GM18505 (cell line): ENCODE measurements around the gene ZSCAN21.

Experiments
- ATAC-seq: cut with Tn5 transposase; IDR thresholded peaks from one replicate; pipeline ENCODE4 v1.9.1; 2021; ENCODE audit not compliant: unreplicated experiment
- POLR2A ChIP-seq: IDR thresholded peaks from 4 replicates; pipeline ENCODE4 v1.6.1; 2011; ENCODE audit warnings: borderline replicate concordance; ENCODE audit not compliant: insufficient read depth, insufficient read length; ENCODE audit errors: extremely low read depth

ZSCAN21 gene

GRCh38 chr7:100071018-100071723, 21.6 kb downstream of the ZSCAN21 start:
- ATAC-seq: no peak
- no peak for TF ChIP-seq POLR2A

- TF ChIP-seq POLR2A: no peak
Observed at GRCh38 chr7:100072462-100072861, 22.9 kb downstream of the ZSCAN21 start.

GRCh38 chr7:100074841-100075240, 25.3 kb downstream of the ZSCAN21 start:
- no peak for TF ChIP-seq POLR2A
- ATAC-seq: no peak

More at GRCh38 chr7:100072462-100072861, 22.9 kb downstream of the ZSCAN21 start:
- no peak for ATAC-seq

- no peak for ATAC-seq
- TF ChIP-seq POLR2A: no peak
Observed at GRCh38 chr7:100075418-100075817, 25.8 kb downstream of the ZSCAN21 start.

GRCh38 chr7:100077205-100077604, 27.6 kb downstream of the ZSCAN21 start:
- TF ChIP-seq POLR2A: no peak
- no peak for ATAC-seq

GRCh38 chr7:100079024-100079560, 29.5 kb downstream of the ZSCAN21 start:
- TF ChIP-seq POLR2A: no peak
- no peak for ATAC-seq

GRCh38 chr7:100080907-100081534, 31.4 kb downstream of the ZSCAN21 start:
- no peak for TF ChIP-seq POLR2A
- ATAC-seq: peak; percentile 6

- peak; percentile 68 for ATAC-seq
- peak; percentile 83 for TF ChIP-seq POLR2A
Observed at GRCh38 chr7:100081535-100082102, 32.0 kb downstream of the ZSCAN21 start, which contains the start of gene ZNF3. Gene ZNF3 (minus strand): TSS chr7:100081723. CDS start chr7:100077357, 4,366 bp downstream.

GRCh38 chr7:100082978-100083377, 33.4 kb downstream of the ZSCAN21 start:
- TF ChIP-seq POLR2A: no peak
- no peak for ATAC-seq

GRCh38 chr7:100085515-100085914, 35.9 kb downstream of the ZSCAN21 start:
- ATAC-seq: no peak
- TF ChIP-seq POLR2A: no peak

- no peak for ATAC-seq
- TF ChIP-seq POLR2A: no peak
Observed at GRCh38 chr7:100087055-100087750, 37.6 kb downstream of the ZSCAN21 start.

- no peak for TF ChIP-seq POLR2A
- peak; percentile 22 for ATAC-seq
Observed at GRCh38 chr7:100088095-100088620, 38.6 kb downstream of the ZSCAN21 start.
